Suppressor macrophage treated with lipopolysaccharide for 1 hour (primary cell): ENCODE measurements around the gene SPNS1.
"Not testable (repeated sequence)": the region's sequence is repeated elsewhere in the genome, so short reads cannot be mapped to it uniquely, and the experiment has no call there.

ENCODE experiments used
- DNase-seq, 3 donors: peaks; one replicate each; pipeline ENCODE4 v3.0.0-alpha.2; 2020 to 2022

Gene SPNS1

DNA sequence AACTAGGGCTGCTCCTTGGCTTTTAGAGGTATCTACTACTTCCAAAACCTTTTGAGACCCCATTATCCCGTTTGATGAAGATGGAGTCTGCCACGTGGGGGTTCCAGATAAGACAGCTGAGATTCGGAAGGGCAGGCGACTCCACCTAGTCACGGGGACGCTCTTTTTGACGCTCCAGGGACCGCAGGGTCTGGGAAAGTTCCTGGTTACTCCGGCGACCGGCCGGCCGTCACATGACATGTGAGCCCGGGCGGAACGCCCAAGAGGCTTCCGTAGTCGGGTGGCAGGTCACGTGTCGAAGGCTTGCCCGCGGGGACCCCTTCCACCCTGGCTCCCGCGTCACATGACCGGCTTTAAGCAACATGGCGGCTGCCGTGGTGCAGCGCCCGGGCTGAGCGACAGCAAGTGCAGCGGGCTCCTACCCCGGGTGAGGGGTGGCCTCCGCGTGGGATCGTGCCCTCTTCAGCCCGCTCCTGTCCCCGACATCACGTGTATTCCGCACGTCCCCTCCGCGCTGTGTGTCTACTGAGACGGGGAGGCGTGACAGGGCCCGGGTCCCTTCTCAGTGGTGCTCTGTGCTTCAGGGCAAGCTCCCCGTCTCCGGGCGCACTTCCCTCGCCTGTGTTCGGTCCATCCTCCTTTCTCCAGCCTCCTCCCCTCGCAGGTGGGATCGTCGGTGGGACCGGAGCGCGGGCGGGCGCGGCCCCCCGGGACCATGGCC is at the start of gene SPNS1:
Gene SPNS1, plus strand, starts transcription at position 342 of the 721 bp plus-strand sequence. Its CDS starts 374 bp downstream, at position 716.
- peak; percentile 98 to 99 (median 98) for DNase-seq

- DNase-seq: peak; percentile 80 to 84 (median 81)
Observed at GRCh38 chr16:28925386-28926228, 49.0 kb upstream of the SPNS1 start.

- DNase-seq: not testable (repeated sequence)
Observed at GRCh38 chr16:28926284-28926683, 48.3 kb upstream of the SPNS1 start.

- no peak for DNase-seq
Observed at GRCh38 chr16:28927815-28928214, 46.8 kb upstream of the SPNS1 start.

- no peak for DNase-seq
Observed at GRCh38 chr16:28930203-28930602, 44.4 kb upstream of the SPNS1 start.

DNA sequence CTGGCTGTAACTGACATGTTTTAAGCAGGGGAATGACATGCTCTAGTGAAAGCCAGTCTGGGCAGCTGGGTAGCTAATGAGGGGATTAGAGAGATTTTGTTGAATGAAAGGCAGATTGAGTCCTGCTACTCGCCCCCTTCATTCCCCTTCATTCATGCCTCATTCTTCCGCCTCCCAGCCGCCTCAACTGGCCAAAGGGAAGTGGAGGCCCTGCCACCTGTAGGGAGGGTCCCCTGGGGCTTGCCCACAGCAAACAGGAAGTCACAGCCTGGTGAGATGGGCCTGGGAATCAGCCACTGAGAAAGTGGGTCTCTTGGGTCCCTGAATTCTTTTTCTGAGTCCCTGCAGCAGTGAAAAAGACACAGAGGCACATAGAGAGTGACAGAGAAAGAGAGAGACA is 43.9 kb upstream of the SPNS1 start:
- DNase-seq: peak in 2 of 3 donors; percentile 26 to 27

- DNase-seq: no peak
Observed at GRCh38 chr16:28931801-28932225, 42.8 kb upstream of the SPNS1 start, which contains the start of gene CD19. Gene CD19 (plus strand): TSS chr16:28931971. CDS start chr16:28932001, 30 bp downstream.

- no peak for DNase-seq
Observed at GRCh38 chr16:28932339-28933141, 42.0 kb upstream of the SPNS1 start.

- DNase-seq: no peak
Observed at GRCh38 chr16:28933171-28933570, 41.4 kb upstream of the SPNS1 start.

DNA sequence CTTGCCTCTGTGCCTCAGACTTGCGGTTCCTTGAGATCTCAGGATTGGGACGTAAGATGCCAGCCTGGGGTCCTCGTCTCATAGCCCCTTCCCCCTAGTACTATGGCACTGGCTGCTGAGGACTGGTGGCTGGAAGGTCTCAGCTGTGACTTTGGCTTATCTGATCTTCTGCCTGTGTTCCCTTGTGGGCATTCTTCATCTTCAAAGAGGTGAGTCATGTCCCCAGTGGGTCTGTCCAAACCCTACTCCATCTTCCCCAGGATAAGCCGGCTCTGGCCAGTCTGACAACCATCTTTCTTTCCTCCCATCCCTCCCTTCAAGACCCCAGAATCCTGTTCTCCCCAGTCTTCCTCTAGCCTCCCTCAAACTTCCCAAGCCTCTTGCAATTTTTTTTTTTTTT is 39.2 kb upstream of the SPNS1 start:
- no peak for DNase-seq

GRCh38 chr16:28935924-28936783 is 38.4 kb upstream of the SPNS1 start:
- peak; percentile 97 to 99 (median 98) for DNase-seq

DNA sequence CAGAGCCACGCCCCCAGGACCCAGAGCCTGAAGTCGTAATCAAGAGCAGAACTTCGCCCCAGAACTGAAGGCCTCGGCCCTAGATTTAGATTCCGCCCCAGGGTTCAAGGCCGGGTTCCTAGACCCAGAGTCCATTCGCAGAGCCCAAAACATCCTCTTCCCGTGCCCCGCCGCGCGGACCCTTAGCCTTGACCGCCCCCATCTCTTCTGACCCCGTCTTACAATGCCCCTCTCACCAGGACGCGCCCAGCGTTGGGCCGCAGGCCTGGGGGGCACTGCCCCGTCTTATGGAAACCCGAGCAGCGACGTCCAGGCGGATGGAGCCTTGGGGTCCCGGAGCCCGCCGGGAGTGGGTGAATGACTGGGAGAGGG is 37.8 kb upstream of the SPNS1 start:
- no peak for DNase-seq

DNA sequence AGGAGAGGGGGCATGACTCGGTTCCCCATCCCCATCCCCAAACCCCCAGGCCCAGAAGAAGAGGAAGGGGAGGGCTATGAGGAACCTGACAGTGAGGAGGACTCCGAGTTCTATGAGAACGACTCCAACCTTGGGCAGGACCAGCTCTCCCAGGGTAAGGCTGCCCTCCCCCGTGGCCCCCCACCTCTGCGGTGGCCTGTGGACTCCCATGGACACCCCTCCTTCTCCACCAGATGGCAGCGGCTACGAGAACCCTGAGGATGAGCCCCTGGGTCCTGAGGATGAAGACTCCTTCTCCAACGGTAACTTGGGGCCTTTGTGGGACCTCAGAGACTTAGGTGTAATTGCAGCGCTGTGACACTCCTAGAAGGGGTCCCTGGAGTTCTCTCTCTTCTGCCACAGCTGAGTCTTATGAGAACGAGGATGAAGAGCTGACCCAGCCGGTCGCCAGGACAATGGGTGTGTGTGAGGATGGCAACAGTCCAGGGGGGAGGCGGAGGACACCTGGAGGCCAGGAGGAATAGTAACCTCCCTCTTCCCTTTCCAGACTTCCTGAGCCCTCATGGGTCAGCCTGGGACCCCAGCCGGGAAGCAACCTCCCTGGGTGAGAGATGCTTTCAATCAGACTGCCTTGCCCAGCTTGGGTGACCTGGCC is 37.2 kb upstream of the SPNS1 start:
- no peak for DNase-seq

GRCh38 chr16:28938721-28939120 is 35.9 kb upstream of the SPNS1 start:
- no peak for DNase-seq

GRCh38 chr16:28939825-28940224 is 34.8 kb upstream of the SPNS1 start:
- not testable (repeated sequence) for DNase-seq

GRCh38 chr16:28943281-28943680 is 31.3 kb upstream of the SPNS1 start:
- no peak for DNase-seq

DNA sequence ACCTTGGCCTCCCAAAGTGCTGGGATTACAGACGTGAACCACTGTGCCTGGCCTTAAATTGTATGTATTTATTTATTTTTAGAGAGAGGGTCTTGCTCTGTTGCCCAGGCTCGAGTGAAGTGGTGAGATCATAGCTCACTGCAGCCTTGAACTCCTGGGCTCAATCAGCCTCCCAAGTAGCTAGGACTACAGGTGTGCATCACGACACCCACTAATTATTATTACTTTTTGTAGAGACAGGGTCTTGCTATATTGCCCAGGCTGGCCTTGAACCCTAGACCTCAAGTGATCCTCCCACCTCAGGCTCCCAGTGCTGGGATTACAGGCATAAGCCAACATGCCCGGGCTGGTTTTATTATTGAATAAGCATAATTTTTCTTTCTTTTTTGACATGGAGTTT is 27.9 kb upstream of the SPNS1 start:
- DNase-seq: no peak

- peak; percentile 99 to 100 (median 100) for DNase-seq
Observed at GRCh38 chr16:28950648-28951409, 23.7 kb upstream of the SPNS1 start, which contains the start of gene NFATC2IP. Gene NFATC2IP (plus strand): TSS chr16:28950937. CDS start chr16:28951012, 75 bp downstream.

GRCh38 chr16:28951410-28951943 is 23.1 kb upstream of the SPNS1 start:
- peak in 1 of 3 donors; percentile 26 for DNase-seq

DNA sequence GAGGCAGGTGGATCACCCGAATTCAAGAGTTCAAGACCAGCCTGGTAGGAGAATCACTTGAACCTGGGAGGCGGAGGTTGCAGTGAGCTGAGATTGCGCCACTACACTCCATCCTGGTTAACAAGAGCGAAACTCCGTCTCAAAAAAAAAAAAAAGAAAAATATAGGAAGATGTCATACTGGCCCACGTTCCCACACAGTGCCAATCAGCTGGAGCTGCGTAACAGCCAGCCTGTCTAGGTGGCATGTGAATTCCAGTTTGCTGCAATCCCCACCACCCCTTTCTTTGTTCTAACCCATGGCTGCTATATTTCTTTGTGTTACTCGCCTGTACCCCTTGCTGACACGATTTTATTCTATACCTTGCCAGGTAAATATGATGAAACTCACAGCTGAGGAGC is 16.4 kb upstream of the SPNS1 start:
- peak in 2 of 3 donors; percentile 24 to 38 for DNase-seq
